OCI-LY3 (cell line): Measurements from ENCODE around the gene ZNF423.

Experiments used
- H2AFZ ChIP-seq: fragments of 200-600, 300-600 bp; shearing (Covaris generic); 2 replicates; pipeline ENCODE4 v1.6.0; 2014; ENCODE audit warnings: antibody characterized with exemption, low read depth, low read length
- H3K27ac ChIP-seq: fragments of 200-600, 300-600 bp; sonication (generic); 2 replicates; pipeline ENCODE4 v1.5.1; 2014; ENCODE audit warnings: mild to moderate bottlenecking, low read length, moderate library complexity, mixed read lengths
- H3K27me3 ChIP-seq: fragments of 200-600, 300-600 bp; sonication (generic); 2 replicates; pipeline ENCODE4 v1.6.1; 2014; ENCODE audit warnings: low read depth, low read length, mixed read lengths
- H3K36me3 ChIP-seq: fragments of 200-600, 300-600 bp; sonication (generic); replicated peaks from 2 replicates; pipeline ENCODE3; 2014; ENCODE audit warnings: low read depth, low read length, mixed read lengths
- H3K4me1 ChIP-seq: fragments of 300-600, 200-600 bp; sonication (generic); 2 replicates; pipeline ENCODE4 v1.6.1; 2014; ENCODE audit warnings: low read length, mixed read lengths
- H3K4me2 ChIP-seq: fragments of 200-600, 300-600 bp; sonication (generic); 2 replicates; pipeline ENCODE4 v1.6.1; 2014; ENCODE audit warnings: low read length, mixed read lengths
- H3K4me3 ChIP-seq: fragments of 300-600, 200-600 bp; sonication (generic); 2 replicates; pipeline ENCODE4 v1.5.1; 2014; ENCODE audit warnings: antibody characterized with exemption, mild to moderate bottlenecking, low read length, moderate library complexity
- H3K79me2 ChIP-seq: fragments of 300-600, 200-600 bp; shearing (Covaris generic); 2 replicates; pipeline ENCODE4 v1.6.1; 2014; ENCODE audit warnings: mild to moderate bottlenecking, low read length, mixed read lengths
- H3K9ac ChIP-seq: fragments of 300-600, 200-600 bp; shearing (Covaris generic); 2 replicates; pipeline ENCODE4 v1.6.0; 2014; ENCODE audit warnings: mild to moderate bottlenecking, low read length, moderate library complexity
- H3K9me3 ChIP-seq: fragments of 200-600, 300-600 bp; shearing (Covaris generic); 2 replicates; pipeline ENCODE4 v1.6.1; 2014; ENCODE audit warnings: low read length, mixed read lengths; ENCODE audit not compliant: insufficient read depth
- H4K20me1 ChIP-seq: fragments of 200-600, 300-600 bp; sonication (generic); 2 replicates; pipeline ENCODE4 v1.6.1; 2016; ENCODE audit warnings: low read length, mixed read lengths; ENCODE audit not compliant: insufficient read depth
- CTCF ChIP-seq: fragments of 200-600, 300-600 bp; sonication (generic); IDR thresholded peaks from 2 replicates; pipeline ENCODE4 v1.5.1; 2014; ENCODE audit warnings: antibody characterized with exemption, low read length, low read depth
- EZH2phosphoT487 ChIP-seq: fragments of 200-600 bp; shearing (Covaris generic); IDR thresholded peaks from 2 replicates; pipeline ENCODE4 v1.6.1; 2018; ENCODE audit warnings: antibody characterized with exemption, mixed run types, low read depth

The ZNF423 gene

DNA sequence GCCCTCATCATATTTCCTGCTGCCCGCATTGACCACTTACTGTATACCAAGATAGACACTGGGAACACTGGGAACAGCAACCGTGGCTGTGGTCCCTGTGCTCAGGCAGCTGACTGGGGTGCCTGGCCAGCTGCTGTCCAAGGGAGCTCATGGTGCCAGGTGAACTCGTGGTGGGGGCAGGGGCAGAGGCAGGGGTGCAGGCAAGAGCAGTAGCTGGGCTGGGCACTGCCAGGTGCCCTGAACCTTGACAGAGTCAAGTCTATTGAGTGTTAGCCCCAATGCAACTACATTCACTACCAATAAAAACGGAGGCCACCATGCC, 279.8 kb downstream of the ZNF423 start:
- Histone ChIP-seq H3K79me2 (no peaks in the 10 kb centered on the region), H3K9me3 (no peaks in the 10 kb centered on the region), H3K4me2 (no peak overlapping the region), H3K36me3 (no peaks in the 10 kb centered on the region), H3K4me3 (no peak overlapping the region), H3K27me3 (no peaks in the 10 kb centered on the region), H3K4me1 (0 out of 2 replicates have a peak, but pooled peaks cover 4% of the 10 kb centered on the region), H2AFZ (no peak overlapping the region), H3K27ac (no peak overlapping the region), H3K9ac (no peak overlapping the region), H4K20me1 (no peaks in the 10 kb centered on the region)
- TF ChIP-seq EZH2phosphoT487: no peak
- TF ChIP-seq CTCF: no peak

GRCh38 chr16:49575346-49576172, 280.4 kb downstream of the ZNF423 start:
- H3K4me2 ChIP-seq: no peak overlapping the region
- H3K36me3 ChIP-seq: no peaks in the 10 kb centered on the region

DNA sequence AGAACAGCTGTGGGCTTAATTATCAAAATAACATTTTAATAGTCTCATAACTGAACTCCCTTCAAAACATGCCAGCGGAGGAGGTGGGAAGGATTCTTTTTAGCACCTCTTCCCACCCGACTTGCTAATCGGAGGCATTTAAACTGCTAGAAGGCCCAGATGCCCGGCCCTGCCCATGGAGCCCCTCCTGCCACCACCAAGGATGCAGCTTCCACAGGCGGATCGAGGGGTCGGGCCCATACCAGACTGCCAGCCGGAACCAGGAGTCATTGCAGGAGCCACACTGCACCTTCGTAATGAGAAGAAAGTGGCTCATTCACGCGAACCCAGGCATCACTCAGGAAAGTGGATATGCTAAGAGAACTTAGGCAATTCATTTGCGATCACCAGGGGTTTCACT, 281.1 kb downstream of the ZNF423 start:
- no peaks in the 10 kb centered on the region for H3K36me3 ChIP-seq
- 0 out of 2 replicates have a peak, but pooled peaks cover 4% of the 10 kb centered on the region for H3K27me3 ChIP-seq
- 0 out of 2 replicates have a peak, but pooled peaks cover 4% of the 10 kb centered on the region for H3K4me1 ChIP-seq
- no peak overlapping the region for H2AFZ ChIP-seq
- no peak overlapping the region for H3K4me2 ChIP-seq
- no peak overlapping the region for H3K4me3 ChIP-seq
- H3K9me3 ChIP-seq: no peaks in the 10 kb centered on the region
- H3K9ac ChIP-seq: no peak overlapping the region
- H3K27ac ChIP-seq: no peak overlapping the region
- no peaks in the 10 kb centered on the region for H3K79me2 ChIP-seq
- TF ChIP-seq EZH2phosphoT487 (no peak), CTCF (no peak)
- H4K20me1 ChIP-seq: no peaks in the 10 kb centered on the region

More at GRCh38 chr16:49575346-49576172, 280.4 kb downstream of the ZNF423 start:
- Histone ChIP-seq H3K4me1 (0 out of 2 replicates have a peak, but pooled peaks cover 4% of the 10 kb centered on the region), H3K9ac (no peak overlapping the region), H3K79me2 (no peaks in the 10 kb centered on the region), H3K27me3 (no peaks in the 10 kb centered on the region), H3K27ac (no peak overlapping the region), H3K9me3 (no peaks in the 10 kb centered on the region), H4K20me1 (no peaks in the 10 kb centered on the region), H2AFZ (no peak overlapping the region), H3K4me3 (no peak overlapping the region)
- TF ChIP-seq EZH2phosphoT487: no peak
- TF ChIP-seq CTCF: no peak

GRCh38 chr16:49567950-49568349, 288.0 kb downstream of the ZNF423 start:
- H3K4me2 ChIP-seq: no peak overlapping the region
- no peaks in the 10 kb centered on the region for H3K79me2 ChIP-seq

More at GRCh38 chr16:49567950-49568349, 288.0 kb downstream of the ZNF423 start:
- no peaks in the 10 kb centered on the region for H3K9me3 ChIP-seq
- H2AFZ ChIP-seq: no peak overlapping the region
- 0 out of 2 replicates have a peak, but pooled peaks cover 5% of the 10 kb centered on the region for H3K27me3 ChIP-seq
- no peak overlapping the region for H3K9ac ChIP-seq
- H3K27ac ChIP-seq: no peak overlapping the region
- no peaks in the 10 kb centered on the region for H3K36me3 ChIP-seq
- H4K20me1 ChIP-seq: no peaks in the 10 kb centered on the region; the same call in 1 of the 2 replicates
- H3K4me3 ChIP-seq: no peak overlapping the region
- TF ChIP-seq EZH2phosphoT487: no peak
- no peak for TF ChIP-seq CTCF
- no peaks in the 10 kb centered on the region for H3K4me1 ChIP-seq
